Choroid plexus epithelial cell (primary cell): ENCODE results near the gene KCNB1.

Experiments
- DNase-seq: peaks from one replicate; pipeline ENCODE4 v3.0.0-alpha.2; 2010; ENCODE audit warnings: low read depth
- H3K4me3 ChIP-seq: 2 replicates; pipeline ENCODE4 v1.5.1; 2011; ENCODE audit warnings: low read depth, mild to moderate bottlenecking, control low read depth, low read length, moderate library complexity
- TF ChIP-seq, protein P1 (sequence below): conservative IDR thresholded peaks from 2 replicates; pipeline ENCODE4 v1.5.1; 2011; ENCODE audit warnings: low read depth, mild to moderate bottlenecking, control low read depth, inconsistent platforms, low read length, moderate library complexity

KCNB1 gene

DNA sequence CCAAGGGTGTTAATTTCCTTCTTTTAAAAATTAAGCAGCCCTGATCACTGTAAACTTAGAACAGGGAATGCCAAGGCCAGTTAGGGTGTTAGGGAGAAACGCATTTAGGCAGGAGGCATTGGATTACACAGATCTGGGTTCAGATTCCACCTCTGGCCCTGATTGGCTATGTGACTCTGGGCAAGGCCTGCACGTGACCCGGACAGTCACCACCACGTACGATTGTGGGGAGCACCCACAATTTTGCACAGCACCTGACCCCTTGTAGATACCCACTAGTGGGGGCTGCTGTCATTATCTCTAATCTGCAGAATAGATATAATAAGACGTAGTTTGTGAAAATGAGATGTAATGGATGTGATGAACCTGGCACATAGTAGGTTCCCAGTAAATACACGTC is 145.1 kb downstream of the KCNB1 start:
- H3K4me3 ChIP-seq = no peak overlapping the region
- TF ChIP-seq, protein P1, sequence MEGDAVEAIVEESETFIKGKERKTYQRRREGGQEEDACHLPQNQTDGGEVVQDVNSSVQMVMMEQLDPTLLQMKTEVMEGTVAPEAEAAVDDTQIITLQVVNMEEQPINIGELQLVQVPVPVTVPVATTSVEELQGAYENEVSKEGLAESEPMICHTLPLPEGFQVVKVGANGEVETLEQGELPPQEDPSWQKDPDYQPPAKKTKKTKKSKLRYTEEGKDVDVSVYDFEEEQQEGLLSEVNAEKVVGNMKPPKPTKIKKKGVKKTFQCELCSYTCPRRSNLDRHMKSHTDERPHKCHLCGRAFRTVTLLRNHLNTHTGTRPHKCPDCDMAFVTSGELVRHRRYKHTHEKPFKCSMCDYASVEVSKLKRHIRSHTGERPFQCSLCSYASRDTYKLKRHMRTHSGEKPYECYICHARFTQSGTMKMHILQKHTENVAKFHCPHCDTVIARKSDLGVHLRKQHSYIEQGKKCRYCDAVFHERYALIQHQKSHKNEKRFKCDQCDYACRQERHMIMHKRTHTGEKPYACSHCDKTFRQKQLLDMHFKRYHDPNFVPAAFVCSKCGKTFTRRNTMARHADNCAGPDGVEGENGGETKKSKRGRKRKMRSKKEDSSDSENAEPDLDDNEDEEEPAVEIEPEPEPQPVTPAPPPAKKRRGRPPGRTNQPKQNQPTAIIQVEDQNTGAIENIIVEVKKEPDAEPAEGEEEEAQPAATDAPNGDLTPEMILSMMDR = no peak
- no peak for DNase-seq

DNA sequence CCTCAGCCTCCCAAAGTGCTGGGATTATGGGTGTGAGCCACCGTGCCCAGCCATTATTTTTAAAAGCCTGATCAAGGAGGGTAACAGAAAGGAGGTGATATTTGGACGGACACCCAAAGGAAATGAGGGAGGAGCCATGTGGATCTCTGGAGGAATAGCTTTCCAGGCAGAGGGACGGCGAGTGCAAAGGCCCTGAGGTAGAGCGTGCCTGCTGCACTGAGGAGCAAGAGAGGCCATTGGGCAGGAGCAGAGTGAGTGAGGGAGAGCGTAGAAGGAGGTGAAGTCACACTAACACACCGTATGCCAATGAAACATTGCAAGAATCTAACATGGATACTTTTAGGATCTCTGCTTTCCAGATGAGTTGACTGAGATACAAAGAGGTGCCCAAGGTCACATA is 145.7 kb downstream of the KCNB1 start:
- H3K4me3 ChIP-seq = no peak overlapping the region
- no peak for DNase-seq
- TF ChIP-seq, protein P1 = no peak

DNA sequence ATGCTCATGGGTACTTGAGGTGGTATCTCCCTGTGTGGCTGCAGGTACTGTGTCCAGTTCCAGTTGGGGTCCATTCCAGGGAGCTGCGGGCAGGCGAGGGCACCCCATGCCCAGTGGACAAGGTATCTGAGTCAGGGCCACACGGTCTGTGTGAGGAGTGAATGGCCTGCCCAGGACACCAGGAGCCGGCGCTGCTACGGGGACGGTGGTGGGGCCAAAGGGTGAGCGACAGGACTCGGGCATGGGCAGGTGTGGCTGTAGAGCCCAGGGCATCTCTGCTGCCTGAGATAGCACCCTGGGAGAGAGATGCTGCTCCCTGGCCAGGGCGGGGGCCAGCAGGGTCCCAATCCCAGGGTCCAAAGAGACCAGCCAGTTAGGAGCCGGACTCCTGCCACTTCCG is 147.0 kb downstream of the KCNB1 start:
- H3K4me3 ChIP-seq = no peak overlapping the region
- TF ChIP-seq, protein P1 = no peak
- no peak for DNase-seq

DNA sequence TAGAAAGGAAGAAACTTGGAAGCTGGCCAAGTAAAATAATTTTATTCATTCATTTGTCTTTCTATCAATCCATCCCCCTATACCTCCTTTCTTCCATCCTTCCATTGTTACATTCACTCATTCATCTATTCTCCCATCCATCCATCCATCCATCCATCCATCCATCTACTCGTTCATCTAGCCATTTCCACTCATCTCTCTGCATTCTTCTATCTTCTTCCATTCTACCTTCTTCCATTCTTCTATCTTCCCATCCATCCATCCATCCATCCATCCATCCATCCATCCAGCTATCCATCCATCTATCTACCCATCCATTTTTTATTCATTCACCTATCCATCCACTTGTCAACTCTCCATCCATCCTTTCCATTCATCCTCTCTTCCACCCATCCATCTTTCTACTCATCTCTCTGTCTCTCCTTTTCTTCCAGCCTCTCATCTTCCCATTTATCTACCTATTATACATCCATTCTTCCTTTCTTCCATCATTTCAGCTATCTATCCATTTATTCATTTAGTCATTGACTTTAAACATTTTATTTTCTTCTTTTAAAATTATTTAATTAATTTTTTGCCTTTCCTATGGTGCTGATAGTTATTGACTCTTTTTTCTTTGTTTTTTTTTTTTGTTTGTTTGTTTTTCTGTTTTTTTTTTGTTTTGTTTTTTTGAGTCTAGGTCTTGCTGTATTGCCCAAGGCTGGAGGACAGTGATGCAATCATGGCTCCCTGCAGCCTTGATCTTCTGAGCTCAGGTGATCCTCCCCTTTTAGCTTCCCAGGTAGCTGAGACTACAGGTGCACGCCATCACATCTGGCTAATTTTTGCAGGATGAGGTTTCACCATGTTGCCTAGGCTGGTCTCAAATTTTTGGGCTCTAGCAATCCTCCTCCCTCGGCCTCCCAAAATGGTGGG is 151.5 kb downstream of the KCNB1 start:
- H3K4me3 ChIP-seq = no peak overlapping the region
- no peak for DNase-seq
- TF ChIP-seq, protein P1 = no peak

DNA sequence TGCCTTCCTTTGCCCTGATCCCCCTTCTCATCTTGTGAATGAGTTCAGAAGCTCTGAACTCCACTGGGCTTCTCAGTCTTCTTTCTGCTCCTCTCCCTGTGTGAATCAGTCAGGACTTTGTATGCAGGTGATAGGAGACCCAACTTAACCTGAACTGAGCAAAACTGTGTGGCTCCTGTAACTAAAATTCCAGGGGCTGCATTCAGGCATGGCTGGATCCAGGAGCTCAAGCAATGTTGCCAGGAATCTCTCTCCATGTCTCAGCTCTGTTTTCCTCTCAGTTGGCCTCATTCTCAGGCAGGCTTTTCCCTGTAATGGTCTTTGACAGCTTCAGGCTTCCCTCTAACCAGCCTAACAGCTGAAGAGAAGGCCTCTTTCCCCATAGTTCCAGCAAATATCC is 153.7 kb downstream of the KCNB1 start:
- DNase-seq = no peak
- TF ChIP-seq, protein P1 = no peak
- H3K4me3 ChIP-seq = no peak overlapping the region

DNA sequence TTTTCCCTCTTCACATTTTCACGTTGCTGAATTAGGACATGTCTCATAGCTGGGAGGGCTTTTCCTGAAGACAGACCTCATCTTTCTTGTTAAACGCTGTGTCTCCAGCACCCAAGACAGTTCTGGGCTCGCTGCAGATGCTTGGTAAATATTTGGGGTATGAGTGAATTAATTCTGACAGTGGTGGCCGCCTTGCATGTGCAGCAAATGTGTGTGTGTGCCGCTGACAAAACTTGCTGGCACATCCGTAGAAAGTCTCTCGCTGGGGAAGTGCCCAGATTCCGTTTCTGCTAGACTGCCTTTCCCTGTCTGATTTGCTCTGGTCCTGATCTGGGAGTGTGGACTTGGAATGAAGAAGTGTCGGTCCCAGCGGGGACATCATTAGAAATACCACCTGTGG is 156.4 kb downstream of the KCNB1 start:
- no peak overlapping the region for H3K4me3 ChIP-seq
- TF ChIP-seq, protein P1 = no peak
- peak; percentile 15 for DNase-seq

DNA sequence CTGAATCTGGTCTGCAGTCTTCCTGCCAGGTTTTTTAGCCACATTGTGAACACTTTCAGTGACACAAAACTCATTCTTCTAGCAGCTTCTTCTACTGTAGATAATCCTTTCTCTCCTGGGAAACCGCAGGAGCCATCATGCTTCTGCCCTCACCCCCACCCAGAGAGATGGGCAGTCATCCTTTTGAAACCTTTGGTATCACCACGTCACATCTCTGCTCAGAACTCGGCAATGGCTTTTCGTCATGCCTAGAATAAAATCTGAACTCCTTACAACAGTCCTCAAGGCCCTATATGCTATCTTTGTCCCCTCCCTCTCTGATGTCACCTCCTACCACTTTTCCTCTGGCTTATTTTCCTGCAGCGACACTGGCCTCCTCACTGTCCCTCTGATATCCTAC is 158.2 kb downstream of the KCNB1 start:
- DNase-seq = no peak
- no peak overlapping the region for H3K4me3 ChIP-seq
- TF ChIP-seq, protein P1 = no peak
